GM10266 (cell line): ENCODE results near the gene PDCD7.

Experiments used
- DNase-seq: peaks from one replicate; pipeline ENCODE4 v3.0.0; 2012; ENCODE audit errors: extremely low spot score
- TF ChIP-seq, protein P1 (sequence below): IDR thresholded peaks from 2 replicates; pipeline ENCODE4 v1.5.1; 2012; ENCODE audit warnings: mild to moderate bottlenecking, low read depth; ENCODE audit not compliant: control insufficient read depth, insufficient read depth; ENCODE audit errors: missing control alignments

PDCD7 gene

GRCh38 chr15:65069179-65069578 is 64.4 kb downstream of the PDCD7 start:
- DNase-seq, result no peak
- TF ChIP-seq, protein P1, sequence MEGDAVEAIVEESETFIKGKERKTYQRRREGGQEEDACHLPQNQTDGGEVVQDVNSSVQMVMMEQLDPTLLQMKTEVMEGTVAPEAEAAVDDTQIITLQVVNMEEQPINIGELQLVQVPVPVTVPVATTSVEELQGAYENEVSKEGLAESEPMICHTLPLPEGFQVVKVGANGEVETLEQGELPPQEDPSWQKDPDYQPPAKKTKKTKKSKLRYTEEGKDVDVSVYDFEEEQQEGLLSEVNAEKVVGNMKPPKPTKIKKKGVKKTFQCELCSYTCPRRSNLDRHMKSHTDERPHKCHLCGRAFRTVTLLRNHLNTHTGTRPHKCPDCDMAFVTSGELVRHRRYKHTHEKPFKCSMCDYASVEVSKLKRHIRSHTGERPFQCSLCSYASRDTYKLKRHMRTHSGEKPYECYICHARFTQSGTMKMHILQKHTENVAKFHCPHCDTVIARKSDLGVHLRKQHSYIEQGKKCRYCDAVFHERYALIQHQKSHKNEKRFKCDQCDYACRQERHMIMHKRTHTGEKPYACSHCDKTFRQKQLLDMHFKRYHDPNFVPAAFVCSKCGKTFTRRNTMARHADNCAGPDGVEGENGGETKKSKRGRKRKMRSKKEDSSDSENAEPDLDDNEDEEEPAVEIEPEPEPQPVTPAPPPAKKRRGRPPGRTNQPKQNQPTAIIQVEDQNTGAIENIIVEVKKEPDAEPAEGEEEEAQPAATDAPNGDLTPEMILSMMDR, result no peak

DNA sequence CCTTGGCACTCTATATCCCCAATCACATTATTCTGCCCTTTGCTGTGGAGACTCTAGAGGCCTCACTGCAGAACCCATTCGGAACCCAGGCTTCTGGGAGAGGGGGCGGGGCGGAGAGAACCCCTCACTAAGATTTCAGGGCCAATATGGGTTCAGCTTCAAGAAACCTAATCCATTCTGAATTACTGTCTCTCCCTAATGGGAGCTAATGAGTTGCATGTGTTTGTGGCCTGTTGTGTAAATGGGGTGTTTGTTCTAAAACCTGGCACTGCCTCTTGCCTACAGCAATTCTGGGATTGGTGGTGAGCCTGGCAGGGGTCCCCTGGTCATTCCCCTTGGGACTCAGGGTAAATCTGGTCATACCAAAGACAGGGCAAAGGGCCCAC is 65.2 kb downstream of the PDCD7 start:
- no peak for DNase-seq
- TF ChIP-seq, protein P1, result no peak

- TF ChIP-seq, protein P1, result no peak
- DNase-seq, result no peak
Observed at GRCh38 chr15:65067645-65068402, 65.8 kb downstream of the PDCD7 start, which contains the start of gene RASL12. Gene RASL12 (minus strand): TSS chr15:65067991. CDS start chr15:65067835, 156 bp downstream.
